ENCODE data around the gene SORCS1. TPM values are rescaled to one million over a fixed set of nuclear protein-coding genes. Genes with fewer than 3 reads are reported as not detected.
A peak's percentile ranks its signal among the peaks of the same experiment; 100 is the strongest.

The SORCS1 gene
- total RNA-seq, 4 donors from 2014 or later: 1.2 to 11.8 (median 6.2) TPM

- no peaks in the 10 kb centered on the region for H3K27me3 ChIP-seq
- DNase-seq: no peak
- H3K27ac ChIP-seq: no peak overlapping the region
- H3K36me3 ChIP-seq: no peaks in the 10 kb centered on the region
- intact Hi-C loops (cut with DNase I): no loop called here
- no peaks in the 10 kb centered on the region for H3K4me1 ChIP-seq
- no peak for TF ChIP-seq CTCF (IDR thresholded peaks at IDR 0.05)
- no peak for TF ChIP-seq POLR2A (IDR thresholded peaks at IDR 0.05)
- H3K4me3 ChIP-seq (replicated peaks in 1 of 3): no peak overlapping the region
- no peaks in the 10 kb centered on the region for H3K9me3 ChIP-seq
Observed at GRCh38 chr10:106557053-106557452, 607.5 kb downstream of the SORCS1 start.

GRCh38 chr10:106555599-106555998, 608.9 kb downstream of the SORCS1 start:
- Histone ChIP-seq H3K27ac (no peak overlapping the region), H3K4me3 (replicated peaks in 1 of 3) (no peak overlapping the region), H3K36me3 (no peaks in the 10 kb centered on the region), H3K27me3 (no peaks in the 10 kb centered on the region), H3K9me3 (no peaks in the 10 kb centered on the region), H3K4me1 (no peaks in the 10 kb centered on the region)
- DNase-seq: no peak
- TF ChIP-seq POLR2A (IDR thresholded peaks at IDR 0.05) (no peak), CTCF (IDR thresholded peaks at IDR 0.05) (no peak)
- 87 to 89% methylated on average over 2 of the region's 2 CpGs for WGBS, 2 donors
- intact Hi-C loops (cut with DNase I): no loop called here

- H3K4me3 ChIP-seq (replicated peaks in 1 of 3): no peak overlapping the region
Observed at GRCh38 chr10:106551501-106552062, 612.9 kb downstream of the SORCS1 start.

GRCh38 chr10:106548832-106549231, 615.7 kb downstream of the SORCS1 start:
- DNase-seq: no peak
- TF ChIP-seq POLR2A (IDR thresholded peaks at IDR 0.05) (no peak), CTCF (IDR thresholded peaks at IDR 0.05) (no peak)
- Histone ChIP-seq H3K27me3 (no peaks in the 10 kb centered on the region), H3K4me1 (no peaks in the 10 kb centered on the region), H3K36me3 (no peaks in the 10 kb centered on the region), H3K4me3 (replicated peaks in 1 of 3) (no peak overlapping the region), H3K27ac (no peak overlapping the region), H3K9me3 (no peaks in the 10 kb centered on the region)
- 84 to 88% methylated on average over 6 of the region's 6 CpGs for WGBS, 2 donors
- intact Hi-C loops (cut with DNase I): no loop called here

More at GRCh38 chr10:106551501-106552062, 612.9 kb downstream of the SORCS1 start:
- Histone ChIP-seq H3K36me3 (no peaks in the 10 kb centered on the region), H3K4me1 (no peaks in the 10 kb centered on the region), H3K27ac (no peak overlapping the region), H3K9me3 (no peaks in the 10 kb centered on the region), H3K27me3 (no peaks in the 10 kb centered on the region)
- no peak for TF ChIP-seq CTCF (IDR thresholded peaks at IDR 0.05)
- no peak for TF ChIP-seq POLR2A (IDR thresholded peaks at IDR 0.05)
- intact Hi-C loops (cut with DNase I): no loop called here
- no peak for DNase-seq
- WGBS, 2 donors: 85% methylated on average over 4 of the region's 4 CpGs

GRCh38 chr10:106547047-106547635, 617.4 kb downstream of the SORCS1 start:
- Histone ChIP-seq H3K36me3 (no peaks in the 10 kb centered on the region), H3K27ac (no peak overlapping the region), H3K9me3 (no peaks in the 10 kb centered on the region), H3K4me3 (replicated peaks in 1 of 3) (no peak overlapping the region), H3K27me3 (no peaks in the 10 kb centered on the region), H3K4me1 (no peaks in the 10 kb centered on the region)
- WGBS, 2 donors: 87 to 90% methylated on average over 7 of the region's 7 CpGs
- peak in 1 of 2 donors; percentile 10 for DNase-seq
- intact Hi-C loops (cut with DNase I): no loop called here
- no peak for TF ChIP-seq CTCF (IDR thresholded peaks at IDR 0.05)
- no peak for TF ChIP-seq POLR2A (IDR thresholded peaks at IDR 0.05)

Measured in thyroid gland (tissue), 4 donors.